Measurements from ENCODE around the gene MPHOSPH9. TPM values are rescaled to one million over a fixed set of nuclear protein-coding genes. Genes with fewer than 3 reads are reported as not detected.

Gene MPHOSPH9
- total and polyA plus RNA-seq, 2 donors (not counting 1 experiment from before 2014, with no cell fraction given): 17.2 to 50.5 TPM

GRCh38 chr12:123151457-123152454, 81.2 kb downstream of the MPHOSPH9 start:
- Histone ChIP-seq H3K9me3 (ENCODE audit: control insufficient read depth, insufficient read depth, low read depth, low read length) (no peaks in the 10 kb centered on the region), H3K79me2 (ENCODE audit: control insufficient read depth, insufficient read depth, low read length) (peaks cover 15% of the 10 kb centered on the region), H3K4me1 (ENCODE audit: control insufficient read depth, extremely low read depth, insufficient read depth, low read length) (no peaks in the 10 kb centered on the region), H3K4me3 (replicated peaks in 1 of 4; ENCODE audit: control extremely low read depth in 1 of 4, insufficient read depth in 1 of 4, low read depth in 3 of 4, low read length in 4 of 4) (peak overlapping the region; percentile 45 to 66 (median 50)), H3K4me2 (ENCODE audit: extremely low read depth, insufficient read depth, low read length) (peak overlapping the region; percentile 75), H4K20me1 (ENCODE audit: control insufficient read depth, extremely low read depth, insufficient read depth, low read length) (no peaks in the 10 kb centered on the region), H3K27ac (ENCODE audit: insufficient read depth, low read length) (peak overlapping the region; percentile 30), H3K27me3 (ENCODE audit: control insufficient read depth, insufficient read depth, low read length) (no peaks in the 10 kb centered on the region), H3K36me3 (ENCODE audit: control insufficient read depth, insufficient read depth, low read length) (peaks cover 2% of the 10 kb centered on the region), H3K9ac (ENCODE audit: insufficient read depth, low read length) (peak overlapping the region; percentile 69), H2AFZ (ENCODE audit: low read length) (peak overlapping the region; percentile 5)
- DNase-seq (ENCODE audit: low read depth in 2 of 2): no peak
- TF ChIP-seq CTCF (conservative IDR thresholded peaks at IDR 0.05 in 1 of 2, IDR thresholded peaks at IDR 0.05 in 1 of 2; ENCODE audit: low read depth in 1 of 2, low read length in 2 of 2) (no peak), EZH2 (IDR thresholded peaks at IDR 0.05; ENCODE audit: low read length, missing control alignments) (no peak)

- no peaks in the 10 kb centered on the region for H3K27me3 ChIP-seq (ENCODE audit: control insufficient read depth, insufficient read depth, low read length)
- H3K9ac ChIP-seq (ENCODE audit: insufficient read depth, low read length): peak within 1 kb of the TSS; percentile 69
- DNase-seq (ENCODE audit: low read depth in 2 of 2): peak; percentile 56 to 59
- H2AFZ ChIP-seq (ENCODE audit: low read length): peak within 1 kb of the TSS; percentile 33
- peak within 1 kb of the TSS; percentile 87 for H3K4me2 ChIP-seq (ENCODE audit: extremely low read depth, insufficient read depth, low read length)
- no peak for TF ChIP-seq CTCF (conservative IDR thresholded peaks at IDR 0.05 in 1 of 2, IDR thresholded peaks at IDR 0.05 in 1 of 2; ENCODE audit: low read depth in 1 of 2, low read length in 2 of 2)
- TF ChIP-seq EZH2 (IDR thresholded peaks at IDR 0.05; ENCODE audit: low read length, missing control alignments): no peak
- H3K4me3 ChIP-seq (replicated peaks in 1 of 4; ENCODE audit: control extremely low read depth in 1 of 4, insufficient read depth in 1 of 4, low read depth in 3 of 4, low read length in 4 of 4): peak within 1 kb of the TSS; percentile 56 to 78 (median 66)
- peaks cover 15% of the 10 kb centered on the region for H3K79me2 ChIP-seq (ENCODE audit: control insufficient read depth, insufficient read depth, low read length)
- H4K20me1 ChIP-seq (ENCODE audit: control insufficient read depth, extremely low read depth, insufficient read depth, low read length): no peaks in the 10 kb centered on the region
- peak within 1 kb of the TSS; percentile 46 for H3K27ac ChIP-seq (ENCODE audit: insufficient read depth, low read length)
- no peaks in the 10 kb centered on the region for H3K9me3 ChIP-seq (ENCODE audit: control insufficient read depth, insufficient read depth, low read depth, low read length)
- H3K36me3 ChIP-seq (ENCODE audit: control insufficient read depth, insufficient read depth, low read length): peaks cover 2% of the 10 kb centered on the region
- H3K4me1 ChIP-seq (ENCODE audit: control insufficient read depth, extremely low read depth, insufficient read depth, low read length): no peaks in the 10 kb centered on the region
Observed at GRCh38 chr12:123150744-123151456, 82.0 kb downstream of the MPHOSPH9 start, which contains the start of gene PITPNM2. PITPNM2 (minus strand) TSS chr12:123151090; CDS start chr12:123034590, 116,500 bp downstream.

- no peaks in the 10 kb centered on the region for H3K27me3 ChIP-seq (ENCODE audit: control insufficient read depth, insufficient read depth, low read length)
- H3K4me1 ChIP-seq (ENCODE audit: control insufficient read depth, extremely low read depth, insufficient read depth, low read length): no peaks in the 10 kb centered on the region
- no peak for DNase-seq (ENCODE audit: low read depth in 2 of 2)
- H3K4me3 ChIP-seq (replicated peaks in 1 of 4; ENCODE audit: control extremely low read depth in 1 of 4, insufficient read depth in 1 of 4, low read depth in 3 of 4, low read length in 4 of 4): peak overlapping the region; percentile 46 to 78 (median 66)
- no peaks in the 10 kb centered on the region for H4K20me1 ChIP-seq (ENCODE audit: control insufficient read depth, extremely low read depth, insufficient read depth, low read length)
- H3K9me3 ChIP-seq (ENCODE audit: control insufficient read depth, insufficient read depth, low read depth, low read length): no peaks in the 10 kb centered on the region
- peak overlapping the region; percentile 66 for H3K9ac ChIP-seq (ENCODE audit: insufficient read depth, low read length)
- H3K27ac ChIP-seq (ENCODE audit: insufficient read depth, low read length): peak overlapping the region; percentile 46
- peak overlapping the region; percentile 87 for H3K4me2 ChIP-seq (ENCODE audit: extremely low read depth, insufficient read depth, low read length)
- peaks cover 19% of the 10 kb centered on the region for H3K79me2 ChIP-seq (ENCODE audit: control insufficient read depth, insufficient read depth, low read length)
- H3K36me3 ChIP-seq (ENCODE audit: control insufficient read depth, insufficient read depth, low read length): no peaks in the 10 kb centered on the region
- H2AFZ ChIP-seq (ENCODE audit: low read length): peak overlapping the region; percentile 33
- TF ChIP-seq EZH2 (IDR thresholded peaks at IDR 0.05; ENCODE audit: low read length, missing control alignments) (no peak), CTCF (conservative IDR thresholded peaks at IDR 0.05 in 1 of 2, IDR thresholded peaks at IDR 0.05 in 1 of 2; ENCODE audit: low read depth in 1 of 2, low read length in 2 of 2) (no peak)
Observed at GRCh38 chr12:123150275-123150743, 82.6 kb downstream of the MPHOSPH9 start.
